Keratinocyte (primary cell): ENCODE results near the gene C20orf204. TPM values are rescaled to one million over a fixed set of nuclear protein-coding genes. Genes with fewer than 3 reads are reported as not detected.

Experiments used
- DNase-seq: peaks from one replicate; pipeline ENCODE4 v3.0.0-alpha.2; 2011; ENCODE audit warnings: low read depth, missing footprints, low spot score
- FAIRE-seq: peaks from 2 replicates; lab custom pipeline; 2011; peaks lifted over from hg19 to GRCh38; lab: Jason Lieb, UNC
- H2AFZ ChIP-seq: 2 replicates; pipeline ENCODE4 v1.6.0; 2012; ENCODE audit warnings: low read length, control low read depth, inconsistent platforms; ENCODE audit not compliant: control insufficient read depth
- H3K27ac ChIP-seq: 2 replicates; pipeline ENCODE4 v1.5.1; 2011; ENCODE audit warnings: low read length; ENCODE audit not compliant: control insufficient read depth, insufficient read depth
- H3K27me3 ChIP-seq: 3 replicates; pipeline ENCODE4 v1.6.0; 2011; ENCODE audit warnings: low read length; ENCODE audit not compliant: control insufficient read depth, insufficient read depth; ENCODE audit errors: extremely low read depth
- H3K36me3 ChIP-seq, 2 experiments: 2 replicates in 1 of 2; 3 replicates in 1 of 2; pipeline ENCODE4 v1.5.1; 2011; ENCODE audit warnings: low read length in 2 of 2, mild to moderate bottlenecking in 1 of 2; ENCODE audit not compliant: control insufficient read depth in 2 of 2, insufficient read depth in 2 of 2; ENCODE audit errors: extremely low read depth in 1 of 2
- H3K4me1 ChIP-seq: 3 replicates; pipeline ENCODE4 v1.5.1; 2011; ENCODE audit warnings: low read length; ENCODE audit not compliant: control insufficient read depth, insufficient read depth; ENCODE audit errors: extremely low read depth
- H3K4me2 ChIP-seq: 3 replicates; pipeline ENCODE4 v1.6.0; 2011; ENCODE audit warnings: low read depth, low read length; ENCODE audit not compliant: control insufficient read depth, insufficient read depth; ENCODE audit errors: extremely low read depth
- H3K4me3 ChIP-seq, 3 experiments: fragments of 200-600 bp in 1 of 3; sonication (generic) in 1 of 3; 2 replicates in 2 of 3; 3 replicates in 1 of 3; pipeline ENCODE4 v1.5.1; 2011 to 2016; ENCODE audit warnings: low read length in 3 of 3, mild to moderate bottlenecking in 3 of 3, control low read depth in 2 of 3, inconsistent platforms in 1 of 3, low read depth in 1 of 3, mixed read lengths in 1 of 3, mixed run types in 1 of 3, moderate library complexity in 1 of 3; ENCODE audit not compliant: control insufficient read depth in 2 of 3, insufficient read depth in 2 of 3; ENCODE audit errors: extremely low read depth in 1 of 3
- H3K79me2 ChIP-seq: 2 replicates; pipeline ENCODE4 v1.6.0; 2012; ENCODE audit warnings: low read length; ENCODE audit not compliant: control insufficient read depth, insufficient read depth
- H3K9ac ChIP-seq: 3 replicates; pipeline ENCODE4 v1.6.0; 2011; ENCODE audit warnings: low read length; ENCODE audit not compliant: control insufficient read depth, insufficient read depth; ENCODE audit errors: extremely low read depth
- H3K9me1 ChIP-seq: 3 replicates; pipeline ENCODE4 v1.6.0; 2011; ENCODE audit warnings: low read length; ENCODE audit not compliant: control insufficient read depth, insufficient read depth; ENCODE audit errors: extremely low read depth
- H3K9me3 ChIP-seq: 2 replicates; pipeline ENCODE4 v1.5.1; 2012; ENCODE audit warnings: low read depth, low read length; ENCODE audit not compliant: control insufficient read depth
- H4K20me1 ChIP-seq: 3 replicates; pipeline ENCODE4 v1.6.0; 2011; ENCODE audit warnings: low read length; ENCODE audit not compliant: control insufficient read depth, insufficient read depth; ENCODE audit errors: extremely low read depth
- EZH2 ChIP-seq: IDR thresholded peaks from one replicate; pipeline ENCODE4 v1.6.1; 2012; ENCODE audit warnings: inconsistent platforms, mild to moderate bottlenecking, low read length, moderate library complexity
- dilution Hi-C: fragments of 300-500 bp; cut with MboI; formaldehyde crosslinking; loops from one replicate; pipeline ENCODE4 v1.7.0; 2020; ENCODE audit warnings: low sequenced_read_pairs; ENCODE audit not compliant: extremely low pct_ligation_motif_present
- polyA plus RNA-seq, 5 experiments: library from polyadenylated mRNA; depleted of rRNA in 3 of 5; stranded (reverse) in 3 of 5; stranded (forward) in 1 of 5; unstranded in 1 of 5; fragments of >200 nt; gene quantifications; 1 replicate in 1 of 5; 2 replicates in 3 of 5; 3 replicates in 1 of 5; pipeline versions ENCODE4 v1.2.1 to v1.2.3, GENCODE V29; 2011 to 2012; ENCODE audit warnings: missing spikeins in 2 of 5, low read depth in 1 of 5, low replicate concordance in 1 of 5
- TF ChIP-seq, protein P1 (sequence below), 3 experiments: IDR thresholded peaks in 1 of 3; conservative IDR thresholded peaks in 1 of 3; optimal IDR thresholded peaks in 1 of 3; 2 replicates in 2 of 3; 3 replicates in 1 of 3; pipeline versions ENCODE3 to v1.5.1; 2011; ENCODE audit warnings: low read length in 3 of 3, mild to moderate bottlenecking in 3 of 3, moderate library complexity in 2 of 3, control low read depth in 1 of 3, inconsistent platforms in 1 of 3; ENCODE audit not compliant: insufficient read depth in 2 of 3; ENCODE audit errors: extremely low read depth in 1 of 3

Gene C20orf204
- polyA plus RNA-seq, 1 donor (not counting 4 experiments of a cell fraction or from before 2014, with no cell fraction given), result 0.08 TPM

DNA sequence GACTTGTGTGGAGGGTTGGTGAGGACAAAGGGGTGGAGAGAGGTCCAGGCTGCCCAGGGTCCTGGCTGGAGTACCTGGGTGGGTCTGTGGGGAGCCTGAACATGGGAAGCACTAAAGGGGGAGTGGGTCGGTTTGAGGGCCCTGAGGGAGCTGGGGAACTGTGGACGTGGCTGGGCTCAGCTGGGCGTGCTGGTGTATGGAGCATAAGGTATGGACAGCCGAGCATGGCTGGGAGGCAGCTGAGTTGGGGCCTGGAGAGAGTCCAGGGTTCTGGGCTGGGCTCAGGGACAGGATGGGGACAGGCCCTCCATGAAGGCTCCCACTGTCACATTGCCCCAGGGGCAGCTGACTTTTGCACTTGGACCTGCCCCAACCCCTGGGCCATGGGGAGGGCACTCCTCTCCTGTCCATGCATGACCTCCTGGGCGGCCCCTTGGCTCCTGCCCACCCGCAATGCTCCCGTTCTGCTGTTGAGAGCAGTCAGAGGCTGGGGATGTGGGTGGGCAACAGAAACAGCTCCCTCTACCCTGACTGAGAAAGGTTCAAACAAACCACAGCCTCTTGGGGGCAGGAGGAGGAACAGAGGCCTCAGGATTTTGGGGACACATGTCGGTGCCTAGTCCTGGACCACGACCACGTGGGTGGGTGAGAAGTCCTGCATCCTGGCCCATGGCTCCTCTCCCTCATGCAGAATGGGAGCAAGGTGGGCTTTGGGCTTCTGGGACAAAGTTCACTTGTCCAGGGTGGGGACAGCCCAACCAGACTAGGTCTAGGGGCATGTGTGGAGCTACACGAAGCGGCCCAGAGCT is 4.5 kb downstream of the C20orf204 start:
- Histone ChIP-seq H3K27ac (no peak overlapping the region), H3K36me3 (peaks cover 0 to under 1% of the 10 kb centered on the region in 2 experiments), H2AFZ (no peak overlapping the region), H3K79me2 (no peaks in the 10 kb centered on the region), H3K9me3 (no peaks in the 10 kb centered on the region), H3K9me1 (no peaks in the 10 kb centered on the region), H3K27me3 (peaks cover 32% of the 10 kb centered on the region), H4K20me1 (no peaks in the 10 kb centered on the region), H3K4me1 (peaks cover 17% of the 10 kb centered on the region), H3K4me3 (no peak overlapping the region), H3K4me2 (no peak overlapping the region), H3K9ac (no peak overlapping the region)
- DNase-seq (no peak), FAIRE-seq (no peak)
- dilution Hi-C loops, result no loop called here
- no peak for TF ChIP-seq EZH2
- TF ChIP-seq, protein P1, sequence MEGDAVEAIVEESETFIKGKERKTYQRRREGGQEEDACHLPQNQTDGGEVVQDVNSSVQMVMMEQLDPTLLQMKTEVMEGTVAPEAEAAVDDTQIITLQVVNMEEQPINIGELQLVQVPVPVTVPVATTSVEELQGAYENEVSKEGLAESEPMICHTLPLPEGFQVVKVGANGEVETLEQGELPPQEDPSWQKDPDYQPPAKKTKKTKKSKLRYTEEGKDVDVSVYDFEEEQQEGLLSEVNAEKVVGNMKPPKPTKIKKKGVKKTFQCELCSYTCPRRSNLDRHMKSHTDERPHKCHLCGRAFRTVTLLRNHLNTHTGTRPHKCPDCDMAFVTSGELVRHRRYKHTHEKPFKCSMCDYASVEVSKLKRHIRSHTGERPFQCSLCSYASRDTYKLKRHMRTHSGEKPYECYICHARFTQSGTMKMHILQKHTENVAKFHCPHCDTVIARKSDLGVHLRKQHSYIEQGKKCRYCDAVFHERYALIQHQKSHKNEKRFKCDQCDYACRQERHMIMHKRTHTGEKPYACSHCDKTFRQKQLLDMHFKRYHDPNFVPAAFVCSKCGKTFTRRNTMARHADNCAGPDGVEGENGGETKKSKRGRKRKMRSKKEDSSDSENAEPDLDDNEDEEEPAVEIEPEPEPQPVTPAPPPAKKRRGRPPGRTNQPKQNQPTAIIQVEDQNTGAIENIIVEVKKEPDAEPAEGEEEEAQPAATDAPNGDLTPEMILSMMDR (optimal IDR thresholded peaks at IDR 0.05 in 1 of 3, IDR thresholded peaks at IDR 0.05 in 1 of 3, conservative IDR thresholded peaks at IDR 0.05 in 1 of 3; ENCODE audit: extremely low read depth in 1 of 3, insufficient read depth in 2 of 3, low read length in 3 of 3), result no peak

DNA sequence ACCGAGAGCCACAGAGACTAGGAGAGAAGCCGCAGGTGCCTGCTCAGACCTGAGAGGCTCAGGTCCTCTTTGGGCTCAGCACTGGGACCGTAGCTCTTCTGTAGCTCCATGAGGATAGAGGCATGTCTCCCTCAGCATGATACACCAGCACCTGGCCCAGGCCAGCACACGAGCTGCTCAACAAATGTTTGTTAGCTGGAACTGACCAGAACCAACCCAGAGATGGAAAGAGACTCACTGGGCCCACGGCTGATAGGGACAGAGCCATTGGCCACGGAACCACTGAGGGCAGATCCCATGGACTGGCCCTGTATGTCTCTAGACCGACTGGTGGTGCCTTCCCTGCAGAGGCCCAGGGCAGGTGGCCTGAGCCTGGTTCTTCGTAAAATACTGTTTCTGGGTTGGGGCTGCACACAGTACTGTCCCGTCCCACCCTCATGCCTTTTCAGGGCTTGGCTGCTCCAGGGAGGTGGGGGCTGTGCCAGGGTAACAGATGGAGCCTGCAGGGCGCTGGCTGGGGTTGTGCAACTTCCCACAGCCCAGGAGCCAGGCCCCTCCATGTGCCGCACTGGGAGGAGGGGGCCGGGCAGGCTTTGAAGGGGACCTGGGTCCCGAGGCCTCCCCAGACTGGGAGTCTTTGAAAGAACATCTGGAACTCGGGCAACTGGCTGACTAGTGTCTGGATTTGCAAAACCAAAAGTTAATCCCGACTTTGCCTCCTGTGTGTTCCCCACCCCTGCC is 5.2 kb downstream of the C20orf204 start:
- H4K20me1 ChIP-seq, result no peaks in the 10 kb centered on the region
- no peak for TF ChIP-seq EZH2
- TF ChIP-seq, protein P1 (optimal IDR thresholded peaks at IDR 0.05 in 1 of 3, IDR thresholded peaks at IDR 0.05 in 1 of 3, conservative IDR thresholded peaks at IDR 0.05 in 1 of 3; ENCODE audit: extremely low read depth in 1 of 3, insufficient read depth in 2 of 3, low read length in 3 of 3), result no peak
- H3K27me3 ChIP-seq, result peaks cover 39% of the 10 kb centered on the region
- DNase-seq (no peak), FAIRE-seq (no peak)
- H3K4me1 ChIP-seq, result peaks cover 17% of the 10 kb centered on the region
- H3K9ac ChIP-seq, result no peak overlapping the region
- no peaks in the 10 kb centered on the region for H3K9me3 ChIP-seq
- dilution Hi-C loops, result no loop called here
- no peak overlapping the region for H3K4me2 ChIP-seq
- no peaks in the 10 kb centered on the region for H3K9me1 ChIP-seq
- no peak overlapping the region for H3K27ac ChIP-seq
- no peaks in the 10 kb centered on the region for H3K79me2 ChIP-seq
- no peak overlapping the region for H2AFZ ChIP-seq
- H3K36me3 ChIP-seq, result no peaks in the 10 kb centered on the region
- no peak overlapping the region for H3K4me3 ChIP-seq
